ENCODE data around the gene CACNG4.

GRCh38 chr17:67071595-67071994 lies 107.1 kb downstream of the CACNG4 start:
- TF ChIP-seq CTCF (IDR thresholded peaks at IDR 0.05) (no peak), POLR2AphosphoS5 (IDR thresholded peaks at IDR 0.05) (no peak), POLR2A (IDR thresholded peaks at IDR 0.05) (no peak)
